Aorta (tissue), 5 donors: Measurements from ENCODE around the gene CPT1A. TPM values are rescaled to one million over a fixed set of nuclear protein-coding genes. Genes with fewer than 3 reads are reported as not detected.
"Not testable (repeated sequence)": the region's sequence is repeated elsewhere in the genome, so short reads cannot be mapped to it uniquely, and the experiment has no call there.

Experiments
- ATAC-seq: fragments of 200-7000 bp; cut with Tn5 transposase; one replicate; pipeline ENCODE4 v1.9.1; 2022; ENCODE audit warnings: moderate library complexity; ENCODE audit not compliant: low FRiP score
- DNase-seq, 2 donors: peaks; one replicate each; pipeline ENCODE4 v3.0.0-alpha.2; 2020
- H3K27ac ChIP-seq, 2 donors: one replicate each; pipeline ENCODE4 v1.5.1; 2013; ENCODE audit warnings: low read length in 2 of 2, mild to moderate bottlenecking in 2 of 2, moderate library complexity in 2 of 2, control low read depth in 1 of 2, inconsistent platforms in 1 of 2, low read depth in 1 of 2
- H3K27me3 ChIP-seq, 2 donors: one replicate each; pipeline ENCODE4 v1.6.1; 2013; ENCODE audit warnings: control low read depth in 1 of 2, low read length in 1 of 2, mild to moderate bottlenecking in 1 of 2, moderate library complexity in 1 of 2; ENCODE audit not compliant: insufficient read depth in 2 of 2, control insufficient read depth in 1 of 2
- H3K36me3 ChIP-seq, 2 donors: one replicate each; pipeline ENCODE4 v1.6.1; 2013; ENCODE audit warnings: control low read depth in 1 of 2, low read length in 1 of 2, mild to moderate bottlenecking in 1 of 2; ENCODE audit not compliant: insufficient read depth in 2 of 2, control insufficient read depth in 1 of 2
- H3K4me1 ChIP-seq, 2 donors: one replicate each; pipeline ENCODE4 v1.6.1; 2013; ENCODE audit warnings: low read length in 2 of 2, control low read depth in 1 of 2, mild to moderate bottlenecking in 1 of 2, moderate library complexity in 1 of 2; ENCODE audit not compliant: insufficient read depth in 2 of 2, control insufficient read depth in 1 of 2
- H3K4me3 ChIP-seq, 2 donors: one replicate each; pipeline ENCODE4 v1.5.1; 2013; ENCODE audit warnings: low read length in 2 of 2, control low read depth in 1 of 2, mild to moderate bottlenecking in 1 of 2
- H3K9me3 ChIP-seq: one replicate; pipeline ENCODE4 v1.6.1; 2013; ENCODE audit warnings: mild to moderate bottlenecking, low read length; ENCODE audit not compliant: control insufficient read depth
- WGBS, 2 donors: extraction: QIAGEN DNeasy Blood & Tissue Kit; methylation state at CpG; one replicate each; pipeline ENCODE4 v1.1.7; 2013; 5-methylcytosine and 5-hydroxymethylcytosine counted together
- intact Hi-C, 2 donors: fragments of 100-400 bp; cut with DNase I; formaldehyde crosslinking; loops; one replicate each; pipeline versions ENCODE4 v1.14.2 to v1.15.0; 2022
- long read RNA-seq, 2 donors: library from polyadenylated mRNA; unstranded; transcript quantifications; one replicate each; pipeline ENCODE4 v2.0.0, GENCODE V29; 2020 to 2021
- polyA plus RNA-seq, 2 donors: library from polyadenylated mRNA; stranded (reverse); fragments of 200-250 nt; gene quantifications; one replicate each; pipeline ENCODE4 v1.2.3, GENCODE V29; 2013
- total RNA-seq, 2 donors: library from RNA; stranded (reverse); fragmentation: NEBNext Ultra II Directional; extraction: Animal tissue kit (Norgen Biotek cat#: 25700); gene quantifications; one replicate each; pipeline ENCODE4 v1.2.1, GENCODE V29; 2021
- donor health status: healthy with polysubstance abuse.
- donor health status: Bipolar disorder and iron deficiency.
- donor health status: DM: no; HTN: no; CAD: no.
- donor health status: DM: no; HTN: no; CAD: no.
- donor health status: DM: yes; HTN: yes; CAD: no.

CPT1A gene
- total RNA-seq (10 to 100 TPM; 62.0 to 81.4 TPM), polyA plus RNA-seq (10 to 100 TPM; 10.9 to 56.9 TPM)
- long read RNA-seq, donor 1, full-length matches to known transcripts = 5 of 18 reads
- long read RNA-seq, donor 1, partial matches to known transcripts = 5 of 18 reads
- long read RNA-seq, donor 1, other reads (novel, unspliced or antisense) = 8 of 18 reads
- long read RNA-seq, donor 2, full-length matches to known transcripts = 4 of 13 reads
- long read RNA-seq, donor 2, partial matches to known transcripts = 0 of 13 reads
- long read RNA-seq, donor 2, other reads (novel, unspliced or antisense) = 9 of 13 reads

- 5 to 7% methylated on average over 59 to 82 of the region's 82 CpGs for WGBS, 2 donors
- H3K27ac ChIP-seq = peak within 1 kb of the TSS; percentile 72 to 97
- H3K27me3 ChIP-seq = no peaks in the 10 kb centered on the region
- peak; percentile 87 to 94 for DNase-seq
- ATAC-seq = peak; percentile 75
- H3K4me3 ChIP-seq = peak within 1 kb of the TSS; percentile 70 to 87
- no peaks in the 10 kb centered on the region for H3K4me1 ChIP-seq
- no peaks in the 10 kb centered on the region for H3K9me3 ChIP-seq
- H3K36me3 ChIP-seq = no peaks in the 10 kb centered on the region
- intact Hi-C loops = no loop called here
Observed at GRCh38 chr11:68841718-68842426, at the start of gene CPT1A. Gene CPT1A (minus strand): TSS chr11:68841916. CDS start chr11:68815474, 26,442 bp downstream.

DNA sequence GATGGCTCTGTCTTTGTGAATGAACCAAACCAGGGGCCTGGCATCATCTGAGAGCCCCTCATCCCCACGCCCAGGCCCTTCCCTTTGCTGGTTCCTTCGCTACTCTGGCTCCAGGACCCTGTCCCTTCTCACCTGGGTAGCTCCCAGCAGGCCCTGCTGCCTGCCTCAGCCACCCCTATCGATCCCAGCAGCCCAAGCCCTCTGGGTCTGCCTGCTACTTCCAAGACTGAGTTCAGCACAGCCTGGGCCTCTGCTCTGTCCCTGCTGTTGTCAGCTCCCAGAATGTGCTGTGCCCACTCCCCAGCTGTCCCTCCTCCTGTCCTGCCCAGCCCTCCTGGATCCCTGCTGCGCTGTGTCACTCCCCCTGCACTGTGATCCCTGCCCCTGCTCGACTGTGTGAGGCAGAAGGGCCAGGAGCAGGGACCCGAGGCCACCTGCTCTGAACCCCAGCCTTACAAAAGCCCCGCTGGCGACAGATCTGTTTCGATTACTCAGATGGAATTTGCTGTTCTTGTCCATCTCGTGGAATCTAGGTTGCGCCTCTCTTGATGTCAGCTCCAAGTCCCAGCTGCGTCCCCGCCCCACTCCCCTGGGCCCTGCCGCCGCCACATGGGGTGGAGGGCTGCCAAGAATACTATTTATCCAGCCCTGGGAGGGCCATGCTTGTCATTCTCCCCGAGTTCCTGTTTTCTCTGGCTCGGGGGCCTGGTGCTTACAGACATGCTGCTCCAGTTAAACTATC is 48.9 kb upstream of the CPT1A start:
- ATAC-seq (peak; percentile 94), DNase-seq (peak; percentile 93 to 95)
- Histone ChIP-seq H3K9me3 (no peaks in the 10 kb centered on the region), H3K4me3 (no peak overlapping the region), H3K4me1 (no peaks in the 10 kb centered on the region), H3K27me3 (no peaks in the 10 kb centered on the region), H3K27ac (peak overlapping the region in 1 of 2 donors; percentile 70), H3K36me3 (no peaks in the 10 kb centered on the region)
- WGBS, 2 donors = 3 to 8% methylated on average over 17 of the region's 17 CpGs
- intact Hi-C loops = loop anchor here (5.0 kb wide), 1 partner anchor 53 kb away; no protein-coding TSS in a partner anchor

DNA sequence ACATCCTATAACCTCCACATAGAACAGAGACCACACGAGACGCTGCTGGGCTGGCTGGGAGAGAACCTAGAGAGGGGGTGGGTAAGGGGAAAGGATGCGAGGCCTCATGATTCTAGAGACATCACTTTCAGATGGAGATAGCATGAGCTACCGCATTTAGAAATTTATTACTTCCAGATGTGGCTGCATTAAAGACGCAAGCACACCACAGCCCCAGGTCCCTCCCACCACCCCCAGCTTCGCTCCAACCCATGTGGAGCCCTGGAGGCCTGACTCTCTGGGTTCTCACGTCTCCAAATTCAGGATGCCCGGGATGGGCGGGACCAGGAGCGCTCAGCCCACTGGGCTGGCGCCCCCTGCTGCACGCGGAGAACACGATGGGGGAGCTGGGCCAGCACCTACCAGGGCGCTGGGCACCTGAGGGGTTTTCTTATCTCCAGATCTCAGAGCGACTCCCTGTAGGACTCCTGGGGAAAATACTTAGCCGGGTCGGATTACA is 48.3 kb upstream of the CPT1A start:
- intact Hi-C loops = loop anchor here (5.0 kb wide), 1 partner anchor 53 kb away; no protein-coding TSS in a partner anchor
- no peaks in the 10 kb centered on the region for H3K36me3 ChIP-seq
- H3K9me3 ChIP-seq = no peaks in the 10 kb centered on the region
- no peaks in the 10 kb centered on the region for H3K4me1 ChIP-seq
- ATAC-seq (peak; percentile 89), DNase-seq (peak; percentile 71 to 90)
- 30 to 32% methylated on average over 18 of the region's 18 CpGs for WGBS, 2 donors
- H3K27ac ChIP-seq = peak overlapping the region in 1 of 2 donors; percentile 70
- no peak overlapping the region for H3K4me3 ChIP-seq
- H3K27me3 ChIP-seq = no peaks in the 10 kb centered on the region

DNA sequence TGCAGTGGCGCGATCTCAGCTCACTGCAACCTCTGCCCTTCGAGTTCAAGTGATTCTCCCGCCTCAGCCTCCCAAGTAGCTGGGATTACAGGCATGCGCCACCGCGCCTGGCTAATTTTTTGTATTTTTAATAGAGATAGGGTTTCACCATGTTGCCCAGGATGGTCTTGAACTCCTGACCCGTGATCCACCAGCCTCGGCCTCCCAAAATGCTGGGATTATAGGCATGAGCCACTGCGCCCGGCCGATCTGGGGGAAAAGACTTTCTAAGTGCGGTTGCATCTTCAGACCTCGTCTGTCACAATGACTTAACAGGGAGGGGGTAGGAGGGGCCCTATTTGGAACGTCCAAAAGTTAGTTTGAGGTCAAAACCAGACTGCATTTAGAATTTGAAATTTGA is 43.1 kb upstream of the CPT1A start:
- intact Hi-C loops, ATAC-seq, H3K4me1 ChIP-seq, H3K9me3 ChIP-seq, H3K4me3 ChIP-seq, H3K36me3 ChIP-seq, H3K27me3 ChIP-seq, H3K27ac ChIP-seq, DNase-seq: not testable (repeated sequence)
- WGBS, 2 donors = 94 to 95% methylated on average over 15 of the region's 15 CpGs

DNA sequence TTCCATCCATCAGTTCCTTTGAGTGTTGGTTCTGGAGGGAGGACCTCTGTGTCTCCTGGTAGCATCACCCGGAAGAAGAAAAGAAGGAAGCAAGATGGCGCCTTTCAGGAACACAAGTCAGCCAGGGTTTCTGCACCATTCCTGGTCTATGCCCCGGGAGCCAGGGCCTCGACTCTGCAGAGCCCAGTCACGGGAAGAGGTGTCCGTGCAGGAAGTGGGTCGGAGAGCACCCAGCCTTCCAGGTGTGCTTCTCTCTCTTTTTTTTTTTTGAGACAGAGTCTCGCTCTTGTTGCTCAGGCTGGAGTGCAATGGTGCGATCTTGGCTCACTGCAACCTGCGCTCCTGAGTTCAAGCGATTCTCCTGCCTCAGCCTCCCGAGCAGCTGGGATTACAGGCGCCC is 40.7 kb upstream of the CPT1A start:
- intact Hi-C loops = no loop called here
- DNase-seq (peak in 1 of 2 donors; percentile 40), ATAC-seq (no peak)
- Histone ChIP-seq H3K36me3 (no peaks in the 10 kb centered on the region), H3K9me3 (no peaks in the 10 kb centered on the region), H3K4me3 (no peak overlapping the region), H3K27ac (no peak overlapping the region), H3K27me3 (no peaks in the 10 kb centered on the region), H3K4me1 (no peaks in the 10 kb centered on the region)
- 90% methylated on average over 13 of the region's 13 CpGs for WGBS, 2 donors

GRCh38 chr11:68881320-68881719 is 39.6 kb upstream of the CPT1A start:
- ATAC-seq (no peak), DNase-seq (no peak)
- Histone ChIP-seq H3K4me3 (no peak overlapping the region), H3K4me1 (no peaks in the 10 kb centered on the region), H3K9me3 (no peaks in the 10 kb centered on the region), H3K36me3 (no peaks in the 10 kb centered on the region), H3K27me3 (no peaks in the 10 kb centered on the region), H3K27ac (no peak overlapping the region)
- intact Hi-C loops = no loop called here
- WGBS, 2 donors = 98% methylated on average over 2 of the region's 2 CpGs

DNA sequence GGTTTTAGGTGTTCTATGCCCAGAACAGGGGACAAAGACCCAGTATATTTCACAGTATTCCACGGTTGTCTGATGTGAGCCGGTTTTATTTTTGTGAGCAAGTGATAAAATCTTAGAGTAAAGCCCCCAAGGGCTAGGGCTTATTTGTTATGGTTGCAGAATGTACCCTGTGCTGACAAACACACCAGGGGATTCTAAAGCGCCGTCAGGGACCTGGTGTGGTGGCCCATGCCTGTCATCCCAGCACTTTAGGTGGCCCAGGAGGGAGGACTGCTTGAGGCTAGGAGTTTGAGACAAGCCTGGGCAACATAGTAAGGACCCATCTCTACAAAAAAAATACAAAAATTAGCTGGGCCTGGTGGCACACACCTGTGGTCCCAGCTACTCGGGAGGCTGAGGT is 39.1 kb upstream of the CPT1A start:
- Histone ChIP-seq H3K4me1 (no peaks in the 10 kb centered on the region), H3K4me3 (no peak overlapping the region), H3K27ac (no peak overlapping the region), H3K9me3 (no peaks in the 10 kb centered on the region), H3K36me3 (no peaks in the 10 kb centered on the region), H3K27me3 (no peaks in the 10 kb centered on the region)
- DNase-seq (no peak), ATAC-seq (no peak)
- 96 to 98% methylated on average over 5 of the region's 5 CpGs for whole genome bisulfite sequencing, 2 donors
- intact Hi-C loops = no loop called here

DNA sequence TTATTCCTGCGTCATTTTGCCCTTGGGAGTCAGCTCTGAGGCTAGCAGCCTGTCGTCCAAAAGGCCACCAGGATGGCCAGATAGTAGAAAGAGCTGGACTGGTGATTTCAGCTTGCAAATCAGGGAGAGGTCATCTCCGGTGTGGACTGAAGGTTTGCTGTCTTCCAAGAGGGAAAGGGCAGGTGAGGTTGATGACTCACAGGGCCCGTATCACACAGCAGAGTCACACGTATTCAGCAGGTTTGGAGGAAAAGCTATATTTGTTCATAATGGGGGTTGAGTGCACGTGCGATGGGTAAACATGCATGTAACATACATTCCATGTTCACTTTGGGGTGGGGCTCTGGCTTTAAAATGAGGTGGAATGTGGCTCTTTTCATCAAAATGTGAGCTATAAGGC is 36.3 kb upstream of the CPT1A start:
- intact Hi-C loops = no loop called here
- DNase-seq (no peak), ATAC-seq (no peak)
- Histone ChIP-seq H3K27ac (no peak overlapping the region), H3K9me3 (no peaks in the 10 kb centered on the region), H3K36me3 (no peaks in the 10 kb centered on the region), H3K4me3 (no peak overlapping the region), H3K27me3 (no peaks in the 10 kb centered on the region), H3K4me1 (peaks cover 0 to 8% of the 10 kb centered on the region in 2 donors)
- WGBS, 2 donors = 86 to 90% methylated on average over 7 of the region's 7 CpGs
